ENCODE data around the gene HACL1.
"Not testable (repeated sequence)": the region's sequence is repeated elsewhere in the genome, so short reads cannot be mapped to it uniquely, and the experiment has no call there.

Gene HACL1

GRCh38 chr3:15578289-15578867 is 23.0 kb downstream of the HACL1 start:
- DNase-seq = no peak

GRCh38 chr3:15576475-15576874 is 24.9 kb downstream of the HACL1 start:
- DNase-seq = no peak

GRCh38 chr3:15575446-15575845 is 25.9 kb downstream of the HACL1 start:
- DNase-seq = no peak

- DNase-seq = no peak
Measured at GRCh38 chr3:15572138-15572537, 29.2 kb downstream of the HACL1 start.

- DNase-seq = no peak
Measured at GRCh38 chr3:15563190-15563589, 38.2 kb downstream of the HACL1 start.

- no peak for DNase-seq
Measured at GRCh38 chr3:15562560-15562959, 38.8 kb downstream of the HACL1 start.

- DNase-seq = no peak
Measured at GRCh38 chr3:15558581-15558980, 42.8 kb downstream of the HACL1 start.

GRCh38 chr3:15557511-15557946 is 43.8 kb downstream of the HACL1 start:
- DNase-seq = peak; percentile 11 to 77

- DNase-seq = peak in 1 of 2 donors; percentile 88
Measured at GRCh38 chr3:15556512-15556911, 44.9 kb downstream of the HACL1 start.

GRCh38 chr3:15553749-15554148 is 47.6 kb downstream of the HACL1 start:
- DNase-seq = no peak

- DNase-seq = no peak
Measured at GRCh38 chr3:15551902-15552301, 49.5 kb downstream of the HACL1 start.

GRCh38 chr3:15549846-15550245 is 51.5 kb downstream of the HACL1 start:
- DNase-seq = no peak

GRCh38 chr3:15542614-15543013 is 58.8 kb downstream of the HACL1 start:
- DNase-seq = no peak

GRCh38 chr3:15541371-15541770 is 60.0 kb downstream of the HACL1 start:
- DNase-seq = no peak

GRCh38 chr3:15539066-15539465 is 62.3 kb downstream of the HACL1 start:
- DNase-seq = no peak

- no peak for DNase-seq
Measured at GRCh38 chr3:15538345-15538744, 63.0 kb downstream of the HACL1 start.

GRCh38 chr3:15536856-15537255 is 64.5 kb downstream of the HACL1 start:
- DNase-seq = no peak

- no peak for DNase-seq
Measured at GRCh38 chr3:15535732-15536131, 65.6 kb downstream of the HACL1 start.

GRCh38 chr3:15532614-15533013 is 68.8 kb downstream of the HACL1 start:
- DNase-seq = not testable (repeated sequence)

GRCh38 chr3:15531346-15531745 is 70.0 kb downstream of the HACL1 start:
- DNase-seq = no peak

- no peak for DNase-seq
Measured at GRCh38 chr3:15528854-15529537, 72.4 kb downstream of the HACL1 start.

GRCh38 chr3:15527031-15527459 is 74.3 kb downstream of the HACL1 start:
- DNase-seq = no peak

GRCh38 chr3:15525790-15526189 is 75.6 kb downstream of the HACL1 start:
- DNase-seq = no peak

- DNase-seq = no peak
Measured at GRCh38 chr3:15523660-15524417, 77.5 kb downstream of the HACL1 start.

Data from bone marrow (tissue), 2 donors.